ENCODE measurements around the gene CYP24A1. TPM values are rescaled to one million over a fixed set of nuclear protein-coding genes. Genes with fewer than 3 reads are reported as not detected.

CYP24A1 gene
- total and polyA plus RNA-seq, 2 donors (not counting 3 experiments of a cell fraction or from before 2014, with no cell fraction given) = not detected

- dilution Hi-C loops (cut with MboI; ENCODE audit: extremely low pct_ligation_motif_present, low sequenced_read_pairs) = no loop called here
- ChIA-PET CTCF (interaction anchor here (0.6 kb wide), 1 partner anchor 47 kb away, joined by 3 read pairs; no protein-coding TSS in a partner anchor), POLR2A (no interaction called here)
- H3K9me3 ChIP-seq (replicated peaks; ENCODE audit: control insufficient read depth, insufficient read depth, low read length) = no peaks in the 10 kb centered on the region
- H3K36me3 ChIP-seq (ENCODE audit: control insufficient read depth in 2 of 2, extremely low read depth in 1 of 2, insufficient read depth in 2 of 2, low read length in 2 of 2) = no peaks in the 10 kb centered on the region
- no peaks in the 10 kb centered on the region for H3K4me1 ChIP-seq (ENCODE audit: control insufficient read depth, extremely low read depth, insufficient read depth, low read length)
- DNase-seq (ENCODE audit: low read depth, low spot score) = no peak
- H3K4me2 ChIP-seq (ENCODE audit: insufficient read depth, low read length) = no peak overlapping the region
- no peak overlapping the region for H3K9ac ChIP-seq (replicated peaks; ENCODE audit: extremely low read depth, insufficient read depth, low read length)
- no TSS peak for BruUV-seq (replicated peaks)
- no peak for TF ChIP-seq MYC (IDR thresholded peaks at IDR 0.05; ENCODE audit: low read depth, low read length)
- no peak for TF ChIP-seq POLR2AphosphoS5 (IDR thresholded peaks at IDR 0.05; ENCODE audit: insufficient read depth, low read depth, low read length)
- no peak for TF ChIP-seq GATA2 (IDR thresholded peaks at IDR 0.05; ENCODE audit: insufficient read depth, insufficient read length, low read depth, low read length)
- no peak for TF ChIP-seq CTCF (IDR thresholded peaks at IDR 0.05; ENCODE audit: extremely low read depth in 1 of 2, insufficient read depth in 1 of 2, low read depth in 1 of 2, low read length in 2 of 2)
- TF ChIP-seq EZH2 (IDR thresholded peaks at IDR 0.05; ENCODE audit: borderline replicate concordance, low read depth, low read length, severe bottlenecking) = no peak
- TF ChIP-seq POLR2A (IDR thresholded peaks at IDR 0.05; ENCODE audit: low read depth, low read length) = no peak
- no peak for TF ChIP-seq MAX (IDR thresholded peaks at IDR 0.05; ENCODE audit: insufficient read depth, insufficient read length)
- TF ChIP-seq JUN (IDR thresholded peaks at IDR 0.05; ENCODE audit: borderline replicate concordance, insufficient read depth, insufficient read length, low read depth) = no peak
- no peak for TF ChIP-seq FOS (IDR thresholded peaks at IDR 0.05; ENCODE audit: borderline replicate concordance, insufficient read depth, low read length)
- no peaks in the 10 kb centered on the region for H4K20me1 ChIP-seq (replicated peaks; ENCODE audit: control insufficient read depth, extremely low read depth, insufficient read depth, low read length)
- H3K9me1 ChIP-seq (replicated peaks; ENCODE audit: control insufficient read depth, extremely low read depth, insufficient read depth, low read length) = no peaks in the 10 kb centered on the region
- no peak for FAIRE-seq
- H3K27me3 ChIP-seq (ENCODE audit: control insufficient read depth in 2 of 2, insufficient read depth in 2 of 2, low read length in 2 of 2) = no peaks in the 10 kb centered on the region
- no peaks in the 10 kb centered on the region for H3K79me2 ChIP-seq (ENCODE audit: control insufficient read depth, insufficient read depth, low read length)
- no peak overlapping the region for H3K4me3 ChIP-seq (replicated peaks in 1 of 3; ENCODE audit: insufficient read depth in 1 of 3, low read depth in 1 of 3, low read length in 3 of 3)
- no peak overlapping the region for H3K27ac ChIP-seq (ENCODE audit: insufficient read depth, low read depth, low read length)
- H2AFZ ChIP-seq (ENCODE audit: low read depth, low read length) = no peak overlapping the region
- intact Hi-C loops (cut with micrococcal nuclease) = no loop called here
These were observed 22.7 kb downstream of the CYP24A1 start for GRCh38 chr20:54151075-54151439.
